Epithelial cell of proximal tubule (primary cell): ENCODE measurements around the gene SPACDR. TPM values are rescaled to one million over a fixed set of nuclear protein-coding genes. Genes with fewer than 3 reads are reported as not detected.
A peak's percentile ranks its signal among the peaks of the same experiment; 100 is the strongest.

Experiments
- DNase-seq: peaks from one replicate; pipeline ENCODE4 v3.0.0-alpha.2; 2011; ENCODE audit warnings: low read depth
- H3K4me3 ChIP-seq: 2 replicates; pipeline ENCODE4 v1.5.1; 2011; ENCODE audit warnings: low read depth, mild to moderate bottlenecking, low read length
- CTCF ChIP-seq: conservative IDR thresholded peaks from 2 replicates; pipeline ENCODE4 v1.5.1; 2012; ENCODE audit warnings: low read depth, mild to moderate bottlenecking, low read length
- total RNA-seq: library from RNA; depleted of rRNA; stranded (reverse); fragments of >200 nt; gene quantifications from 2 replicates; pipeline ENCODE4 v1.2.3, GENCODE V29; 2015

Gene SPACDR
- total RNA-seq, 1 donor from 2014 or later, result not detected

GRCh38 chr7:100496509-100496908 lies 32.4 kb upstream of the SPACDR start:
- TF ChIP-seq CTCF, result no peak
- H3K4me3 ChIP-seq, result no peak overlapping the region
- no peak for DNase-seq

- DNase-seq, result no peak
- TF ChIP-seq CTCF, result peak; percentile 19
- peak overlapping the region; percentile 42 for H3K4me3 ChIP-seq
These were observed 29.6 kb upstream of the SPACDR start for GRCh38 chr7:100493476-100494264.

GRCh38 chr7:100492738-100493475 lies 28.8 kb upstream of the SPACDR start:
- no peak for DNase-seq
- peak overlapping the region; percentile 42 for H3K4me3 ChIP-seq
- no peak for TF ChIP-seq CTCF

- no peak overlapping the region for H3K4me3 ChIP-seq
- no peak for TF ChIP-seq CTCF
- no peak for DNase-seq
These were observed 27.1 kb upstream of the SPACDR start for GRCh38 chr7:100491192-100491578.

GRCh38 chr7:100490483-100491191 lies 26.6 kb upstream of the SPACDR start:
- no peak for DNase-seq
- TF ChIP-seq CTCF, result no peak
- no peak overlapping the region for H3K4me3 ChIP-seq

- no peak for DNase-seq
- no peak for TF ChIP-seq CTCF
- H3K4me3 ChIP-seq, result no peak overlapping the region
These were observed 25.8 kb upstream of the SPACDR start for GRCh38 chr7:100489824-100490223.
